ENCODE measurements around the gene IP6K3.

- TF ChIP-seq SUZ12 (IDR thresholded peaks at IDR 0.05; ENCODE audit: extremely low read depth, insufficient read depth, insufficient read length) (no peak), ZNF274 (IDR thresholded peaks at IDR 0.05; ENCODE audit: low read depth, low read length) (no peak)
Observed at GRCh38 chr6:33768644-33769120, 22.0 kb upstream of the IP6K3 start.
